OCI-LY3 (cell line): ENCODE results near the gene RPS6KL1.

ENCODE experiments used
- CTCF ChIP-seq: fragments of 200-600, 300-600 bp; sonication (generic); IDR thresholded peaks from 2 replicates; pipeline ENCODE4 v1.5.1; 2014; ENCODE audit warnings: antibody characterized with exemption, low read length, low read depth
- EZH2phosphoT487 ChIP-seq: fragments of 200-600 bp; shearing (Covaris generic); IDR thresholded peaks from 2 replicates; pipeline ENCODE4 v1.6.1; 2018; ENCODE audit warnings: antibody characterized with exemption, mixed run types, low read depth

GRCh38 chr14:74936731-74937130 lies 13.7 kb upstream of the RPS6KL1 start:
- TF ChIP-seq CTCF, result no peak
- no peak for TF ChIP-seq EZH2phosphoT487
